GM12878 (cell line): ENCODE measurements around the gene FAAP100. TPM values are rescaled to one million over a fixed set of nuclear protein-coding genes. Genes with fewer than 3 reads are reported as not detected.

Experiments used
- ATAC-seq: fragments of 200-7000 bp; cut with Tn5 transposase; 3 replicates; pipeline ENCODE4 v1.9.1; 2020; ENCODE audit warnings: mild to moderate bottlenecking, moderate library complexity
- BruUV-seq: library from RNA; stranded (reverse); fragments of 400-500 nt; replicated peaks from 2 replicates; lab custom pipeline; 2021; lab: Mats Ljungman, UMichigan
- CTCF ChIA-PET: fragments of 300-600 bp; sonication (Branson Sonifier 250); formaldehyde crosslinking; extraction: SDS; loops from one replicate; lab custom pipeline; 2021; ENCODE audit warnings: inconsistent platforms; lab: Yijun Ruan, JAX
- POLR2A ChIA-PET: fragments of 350-600 bp; formaldehyde crosslinking; extraction: SDS; loops from one replicate; lab custom pipeline; 2021; ENCODE audit warnings: inconsistent platforms; lab: Charles Lee
- RAD21 ChIA-PET: fragments of 300-600 bp; sonication (Branson Sonifier 250); formaldehyde crosslinking; loops from one replicate; lab custom pipeline; 2023; ENCODE audit warnings: antibody characterized with exemption; ENCODE audit not compliant: unreplicated experiment; lab: Charles Lee
- SMC1A ChIA-PET: fragments of 300-600 bp; sonication (Branson Sonifier 250); formaldehyde crosslinking; loops from one replicate; lab custom pipeline; 2023; ENCODE audit not compliant: unreplicated experiment, uncharacterized antibody; lab: Charles Lee
- DNase-seq: peaks from one replicate; pipeline ENCODE4 v3.0.0-alpha.2; 2011; ENCODE audit warnings: low read depth, low spot score
- FAIRE-seq: peaks from 3 replicates; lab custom pipeline; 2011; peaks lifted over from hg19 to GRCh38; lab: Jason Lieb, UNC
- H2AFZ ChIP-seq: 2 replicates; pipeline ENCODE4 v1.6.0; 2011; ENCODE audit warnings: low read depth, low read length, control low read depth; ENCODE audit not compliant: control insufficient read depth
- H3K27ac ChIP-seq: 2 replicates; pipeline ENCODE4 v1.5.1; 2011; ENCODE audit warnings: control low read depth; ENCODE audit not compliant: control insufficient read depth, insufficient read depth
- H3K27me3 ChIP-seq, 2 experiments: replicated peaks in 1 of 2; 2 replicates each; pipeline versions ENCODE4 v1.6.0 to v1.6.1; 2011; ENCODE audit warnings: low read length in 1 of 2; ENCODE audit not compliant: control insufficient read depth in 2 of 2, insufficient read depth in 2 of 2
- H3K36me3 ChIP-seq, 2 experiments: 2 replicates each; pipeline ENCODE4 v1.5.1; 2011; ENCODE audit warnings: low read length in 1 of 2; ENCODE audit not compliant: control insufficient read depth in 2 of 2, insufficient read depth in 2 of 2
- H3K4me1 ChIP-seq: 2 replicates; pipeline ENCODE4 v1.6.1; 2011; ENCODE audit warnings: mild to moderate bottlenecking, low read length, moderate library complexity, mixed read lengths; ENCODE audit not compliant: control insufficient read depth, insufficient read depth
- H3K4me2 ChIP-seq: 2 replicates; pipeline ENCODE4 v1.6.0; 2011; ENCODE audit warnings: control low read depth; ENCODE audit not compliant: control insufficient read depth, insufficient read depth
- H3K4me3 ChIP-seq: fragments of 200-600 bp; sonication (generic); 2 replicates; pipeline ENCODE4 v1.5.1; 2016
- H3K79me2 ChIP-seq: 2 replicates; pipeline ENCODE4 v1.6.0; 2011; ENCODE audit warnings: low read length; ENCODE audit not compliant: control insufficient read depth, insufficient read depth
- H3K9ac ChIP-seq: 2 replicates; pipeline ENCODE4 v1.8.0; 2011; ENCODE audit warnings: low read length, control low read depth, mixed read lengths; ENCODE audit not compliant: control insufficient read depth, insufficient read depth
- H3K9me3 ChIP-seq: replicated peaks from 3 replicates; pipeline ENCODE4 v1.5.1; 2011; ENCODE audit warnings: mild to moderate bottlenecking, low read length; ENCODE audit not compliant: control insufficient read depth, insufficient read depth
- H4K20me1 ChIP-seq: 2 replicates; pipeline ENCODE4 v1.6.0; 2011; ENCODE audit not compliant: control insufficient read depth, insufficient read depth
- BRCA1 ChIP-seq: IDR thresholded peaks from 2 replicates; pipeline ENCODE4 v1.6.1; 2011; ENCODE audit warnings: low read depth, low read length, improper control_type of control experiment
- CEBPB ChIP-seq, 2 experiments: fragments of 150-350 bp in 1 of 2; IDR thresholded peaks; 2 replicates each; pipeline ENCODE4 v1.6.1; 2012 to 2014; ENCODE audit warnings: low read depth in 2 of 2, low read length in 2 of 2, borderline replicate concordance in 1 of 2, inconsistent platforms in 1 of 2
- CREB1 ChIP-seq: IDR thresholded peaks from 2 replicates; pipeline ENCODE4 v1.6.1; 2012; ENCODE audit warnings: low read depth, mild to moderate bottlenecking, inconsistent platforms
- CREM ChIP-seq: IDR thresholded peaks from 2 replicates; pipeline ENCODE4 v1.6.1; 2014; ENCODE audit warnings: antibody characterized with exemption, low read depth
- DPF2 ChIP-seq: fragments of 450-650 bp; IDR thresholded peaks from 2 replicates; pipeline ENCODE4 v1.6.1; 2017; ENCODE audit warnings: mild to moderate bottlenecking
- EP300 ChIP-seq, 2 experiments: fragments of 150-350 bp in 1 of 2; IDR thresholded peaks; 2 replicates each; pipeline ENCODE4 v1.6.1; 2011 to 2012; ENCODE audit warnings: low read depth in 2 of 2, low read length in 2 of 2, borderline replicate concordance in 1 of 2, improper control_type of control experiment in 1 of 2, inconsistent platforms in 1 of 2; ENCODE audit not compliant: control insufficient read depth in 1 of 2
- GATAD2B ChIP-seq: fragments of 450-650 bp; conservative IDR thresholded peaks from 2 replicates; pipeline ENCODE4 v1.6.1; 2017; ENCODE audit warnings: low read depth, mild to moderate bottlenecking, moderate library complexity
- JUND ChIP-seq: IDR thresholded peaks from 2 replicates; pipeline ENCODE4 v1.6.1; 2012; ENCODE audit warnings: low read depth, mild to moderate bottlenecking, low read length, improper control_type of control experiment, moderate library complexity
- KAT2A ChIP-seq: conservative IDR thresholded peaks from 2 replicates; pipeline ENCODE4 v1.6.1; 2011; ENCODE audit warnings: low read depth, low read length; ENCODE audit not compliant: control insufficient read depth
- MTA2 ChIP-seq: fragments of 450-650 bp; IDR thresholded peaks from 2 replicates; pipeline ENCODE4 v1.6.1; 2016; ENCODE audit warnings: low read depth, mild to moderate bottlenecking, moderate library complexity
- MYB ChIP-seq: fragments of 150-350 bp; IDR thresholded peaks from 2 replicates; pipeline ENCODE4 v1.6.1; 2014; ENCODE audit warnings: mild to moderate bottlenecking, low read depth, low read length, borderline replicate concordance
- MYC ChIP-seq: IDR thresholded peaks from 2 replicates; pipeline ENCODE4 v1.6.1; 2011; ENCODE audit warnings: mild to moderate bottlenecking, low read length, moderate library complexity, inconsistent platforms; ENCODE audit not compliant: insufficient read depth, insufficient replicate concordance, insufficient read length, severe bottlenecking
- NR2F1 ChIP-seq: fragments of 450-650 bp; conservative IDR thresholded peaks from 2 replicates; pipeline ENCODE4 v1.6.1; 2017; ENCODE audit warnings: mild to moderate bottlenecking
- PKNOX1 ChIP-seq: fragments of 450-650 bp; IDR thresholded peaks from 2 replicates; pipeline ENCODE4 v1.6.1; 2016; ENCODE audit warnings: mild to moderate bottlenecking
- POLR2AphosphoS5 ChIP-seq: IDR thresholded peaks from 2 replicates; pipeline ENCODE4 v1.6.1; 2011; ENCODE audit warnings: mild to moderate bottlenecking, low read length, inconsistent platforms
- RELB ChIP-seq: fragments of 450-650 bp; IDR thresholded peaks from 2 replicates; pipeline ENCODE4 v1.6.1; 2017; ENCODE audit warnings: low read depth, mild to moderate bottlenecking, moderate library complexity
- TCF12 ChIP-seq: IDR thresholded peaks from 2 replicates; pipeline ENCODE4 v1.6.1; 2011; ENCODE audit warnings: low read depth, mild to moderate bottlenecking, low read length
- WGBS: methylation state at CpG from one replicate; pipeline ENCODE4 v1.1.6; 2016; ENCODE audit warnings: low lambda C conversion rate; ENCODE audit not compliant: insufficient replicate concordance, insufficient coverage; ENCODE audit errors: missing lambda C conversion rate; 5-methylcytosine and 5-hydroxymethylcytosine counted together
- in situ Hi-C: fragments of 300-500 bp; cut with MboI; formaldehyde crosslinking; loops from 9 replicates; pipeline ENCODE4 v1.14.3; 2018; ENCODE audit warnings: mixed read lengths
- intact Hi-C: fragments of 100-400 bp; cut with micrococcal nuclease; formaldehyde crosslinking; loops from one replicate; pipeline ENCODE4 v1.14.2; 2022; ENCODE audit not compliant: unreplicated experiment
- polyA plus RNA-seq, 11 experiments: library from polyadenylated mRNA; depleted of rRNA in 4 of 11; unstranded in 6 of 11; stranded (reverse) in 5 of 11; fragments of >200 nt; fragmentation: Nextera tagmentation in 4 of 11; fragmentation: Illumina TruSeq in 1 of 11; extraction: Ambion mirVana in 4 of 11; extraction: Trizol in 1 of 11; gene quantifications; 1 replicate in 1 of 11; 2 replicates in 10 of 11; pipeline versions ENCODE4 v1.2.1 to v1.2.3, GENCODE V29; 2011 to 2016; ENCODE audit warnings: inconsistent platforms in 2 of 11, missing spikeins in 2 of 11, low read depth in 1 of 11
- total RNA-seq, 4 experiments: library from RNA; depleted of rRNA in 3 of 4; stranded (reverse); fragments of >200 nt in 3 of 4; fragmentation: Illumina TruSeq in 1 of 4; extraction: Trizol in 1 of 4; gene quantifications; 2 replicates each; pipeline versions ENCODE4 v1.2.1 to v1.2.3, GENCODE V29; 2013 to 2021
- TF ChIP-seq, protein P1 (sequence below): fragments of 450-650 bp; conservative IDR thresholded peaks from 2 replicates; pipeline ENCODE4 v1.6.1; 2017; ENCODE audit warnings: mild to moderate bottlenecking, moderate library complexity

Gene FAAP100
- total and polyA plus RNA-seq, 10 of the 15 experiments (the other 5 are each of a cell fraction or from before 2014, with no cell fraction given): 0.11 to 46.2 (median 17.1) TPM

DNA sequence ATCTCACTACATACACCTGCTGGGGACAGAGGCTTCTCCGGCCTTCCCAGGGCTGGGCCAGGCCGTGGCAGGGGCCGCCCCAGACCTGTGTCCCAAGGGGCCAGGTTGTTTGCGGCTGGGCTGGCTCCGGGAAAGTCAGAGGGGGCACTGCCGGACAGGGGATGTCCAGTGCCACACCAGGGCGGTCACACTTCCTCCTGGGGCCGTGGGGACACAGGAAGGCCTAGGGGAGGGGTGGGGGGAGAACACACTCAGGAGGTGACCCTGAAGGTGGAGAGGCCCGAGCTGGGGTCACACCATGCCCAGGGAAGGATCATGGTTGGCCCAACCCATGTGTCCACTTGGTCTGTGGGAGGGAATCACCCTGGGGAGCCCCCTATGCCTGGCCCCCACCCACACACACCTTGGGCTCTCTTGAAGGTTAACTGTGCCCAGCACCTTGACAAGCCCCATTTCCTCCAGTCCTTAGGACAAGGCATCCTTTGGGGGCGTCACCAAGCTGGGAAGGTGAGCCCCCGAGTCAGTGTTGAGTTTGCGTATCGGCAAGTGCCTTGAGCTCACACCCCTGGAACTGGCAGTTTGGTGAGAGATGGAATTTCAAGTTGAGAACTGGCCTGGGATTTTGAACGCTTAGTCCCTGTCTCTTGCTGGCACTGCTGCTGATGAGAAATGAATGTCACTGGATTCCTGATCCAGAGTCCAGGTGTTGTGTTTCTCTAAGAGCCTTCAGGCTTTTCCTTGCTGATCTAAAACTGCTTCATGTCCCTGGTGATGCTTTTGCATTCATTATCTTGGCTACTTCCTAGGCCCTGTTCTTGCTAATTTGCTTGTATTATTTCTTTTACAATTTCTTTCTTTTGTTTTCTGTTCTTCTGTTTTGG, 31.9 kb downstream of the FAAP100 start:
- in situ Hi-C loops (no loop called here), intact Hi-C loops (no loop called here)
- ChIA-PET POLR2A (interaction anchor here (1.2 to 2.8 kb wide), 2 partner anchors 32 kb away, joined by 7 to 34 read pairs; partner anchors contain the start of gene FAAP100), RAD21 (interaction anchor here (7.6 kb wide), 1 partner anchor 80 kb away, joined by 44 read pairs; no protein-coding TSS in a partner anchor), SMC1A (interaction anchor here (0.7 to 3.2 kb wide), 5 partner anchors 30 to 81 kb away, joined by 3 to 15 read pairs (median 3); no protein-coding TSS in a partner anchor), CTCF (interaction anchor here (1.1 to 5.5 kb wide), 4 partner anchors 36 to 81 kb away, joined by 3 to 47 read pairs (median 8); no protein-coding TSS in a partner anchor)
- H3K4me1 ChIP-seq: peaks cover 33% of the 10 kb centered on the region
- H3K27ac ChIP-seq: peak overlapping the region; percentile 100
- no peak for FAIRE-seq
- no peaks in the 10 kb centered on the region for H4K20me1 ChIP-seq
- no peaks in the 10 kb centered on the region for H3K9me3 ChIP-seq
- no peaks in the 10 kb centered on the region; a peak in 1 of 4 replicates for H3K36me3 ChIP-seq
- peak overlapping the region; percentile 68 for H2AFZ ChIP-seq
- WGBS: 29% methylated on average over 14 of the region's 14 CpGs
- no peak for DNase-seq
- ATAC-seq: peak; percentile 5
- H3K4me2 ChIP-seq: peak overlapping the region; percentile 97
- no peaks in the 10 kb centered on the region for H3K27me3 ChIP-seq
- H3K9ac ChIP-seq: peak overlapping the region; percentile 78
- H3K79me2 ChIP-seq: peaks cover 40% of the 10 kb centered on the region
- BruUV-seq: no TSS peak
- H3K4me3 ChIP-seq: peak overlapping the region; percentile 72
- TF ChIP-seq DPF2: 0 out of 2 replicates have a peak, but pooled peaks have one; percentile 12
- TF ChIP-seq CREB1: no peak
- TF ChIP-seq MYB: no peak
- no peak for TF ChIP-seq MYC
- no peak for TF ChIP-seq POLR2AphosphoS5
- TF ChIP-seq RELB: peak; percentile 36; the same call in 1 of the 2 replicates
- TF ChIP-seq, protein P1, sequence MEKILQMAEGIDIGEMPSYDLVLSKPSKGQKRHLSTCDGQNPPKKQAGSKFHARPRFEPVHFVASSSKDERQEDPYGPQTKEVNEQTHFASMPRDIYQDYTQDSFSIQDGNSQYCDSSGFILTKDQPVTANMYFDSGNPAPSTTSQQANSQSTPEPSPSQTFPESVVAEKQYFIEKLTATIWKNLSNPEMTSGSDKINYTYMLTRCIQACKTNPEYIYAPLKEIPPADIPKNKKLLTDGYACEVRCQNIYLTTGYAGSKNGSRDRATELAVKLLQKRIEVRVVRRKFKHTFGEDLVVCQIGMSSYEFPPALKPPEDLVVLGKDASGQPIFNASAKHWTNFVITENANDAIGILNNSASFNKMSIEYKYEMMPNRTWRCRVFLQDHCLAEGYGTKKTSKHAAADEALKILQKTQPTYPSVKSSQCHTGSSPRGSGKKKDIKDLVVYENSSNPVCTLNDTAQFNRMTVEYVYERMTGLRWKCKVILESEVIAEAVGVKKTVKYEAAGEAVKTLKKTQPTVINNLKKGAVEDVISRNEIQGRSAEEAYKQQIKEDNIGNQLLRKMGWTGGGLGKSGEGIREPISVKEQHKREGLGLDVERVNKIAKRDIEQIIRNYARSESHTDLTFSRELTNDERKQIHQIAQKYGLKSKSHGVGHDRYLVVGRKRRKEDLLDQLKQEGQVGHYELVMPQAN: no peak
- TF ChIP-seq TCF12: no peak
- TF ChIP-seq JUND: no peak
- 0 out of 2 replicates have a peak, but pooled peaks have one; percentile 66 for TF ChIP-seq NR2F1
- TF ChIP-seq KAT2A: no peak
- TF ChIP-seq PKNOX1: no peak
- 0 out of 2 replicates have a peak, but pooled peaks have one; percentile 25 for TF ChIP-seq GATAD2B
- TF ChIP-seq MTA2: peak; percentile 31; the same call in 1 of the 2 replicates
- no peak for TF ChIP-seq EP300 (IDR thresholded peaks at IDR 0.05; ENCODE audit: borderline replicate concordance in 1 of 2, control insufficient read depth in 1 of 2, low read depth in 2 of 2, low read length in 2 of 2)
- no peak for TF ChIP-seq BRCA1
- TF ChIP-seq CREM: no peak
- no peak for TF ChIP-seq CEBPB (IDR thresholded peaks at IDR 0.05; ENCODE audit: borderline replicate concordance in 1 of 2, low read depth in 2 of 2, low read length in 2 of 2)
